GM10266 (cell line): ENCODE data around the gene ITGB2.

Source experiments
- DNase-seq: peaks from one replicate; pipeline ENCODE4 v3.0.0; 2012; ENCODE audit errors: extremely low spot score
- CTCF ChIP-seq: IDR thresholded peaks from 2 replicates; pipeline ENCODE4 v1.5.1; 2012; ENCODE audit warnings: mild to moderate bottlenecking, low read depth; ENCODE audit not compliant: control insufficient read depth, insufficient read depth; ENCODE audit errors: missing control alignments

Gene ITGB2

DNA sequence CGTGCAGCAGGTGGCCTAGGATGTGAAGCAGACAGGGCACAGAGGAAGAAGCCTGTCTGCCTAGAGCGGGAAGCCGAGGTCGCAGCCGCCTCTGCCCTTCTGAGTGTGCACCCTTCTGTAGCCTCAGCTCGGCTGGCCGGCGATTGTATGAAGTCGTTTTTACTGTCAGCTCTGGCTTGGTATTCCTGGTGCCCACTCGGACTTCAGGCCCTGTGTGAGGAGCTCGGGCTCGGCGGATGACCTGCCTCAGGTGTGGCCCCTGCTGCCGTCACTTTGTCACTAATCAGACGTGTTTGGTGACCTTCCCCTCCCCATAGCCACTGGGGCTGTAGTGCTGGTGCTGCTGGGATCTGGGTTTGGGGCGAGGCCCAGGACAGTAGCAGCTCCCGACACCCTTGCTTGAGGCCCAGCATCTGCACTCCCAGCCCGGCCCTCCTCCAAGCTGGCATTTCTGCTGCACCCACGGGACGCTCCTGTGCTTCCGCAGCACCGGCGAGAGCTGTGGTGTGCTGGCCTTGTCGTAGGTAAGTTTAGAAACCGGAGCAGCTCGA is 37.3 kb upstream of the ITGB2 start:
- DNase-seq, result no peak
- no peak for TF ChIP-seq CTCF

GRCh38 chr21:44957047-44957831 is 36.5 kb upstream of the ITGB2 start:
- TF ChIP-seq CTCF, result no peak

DNA sequence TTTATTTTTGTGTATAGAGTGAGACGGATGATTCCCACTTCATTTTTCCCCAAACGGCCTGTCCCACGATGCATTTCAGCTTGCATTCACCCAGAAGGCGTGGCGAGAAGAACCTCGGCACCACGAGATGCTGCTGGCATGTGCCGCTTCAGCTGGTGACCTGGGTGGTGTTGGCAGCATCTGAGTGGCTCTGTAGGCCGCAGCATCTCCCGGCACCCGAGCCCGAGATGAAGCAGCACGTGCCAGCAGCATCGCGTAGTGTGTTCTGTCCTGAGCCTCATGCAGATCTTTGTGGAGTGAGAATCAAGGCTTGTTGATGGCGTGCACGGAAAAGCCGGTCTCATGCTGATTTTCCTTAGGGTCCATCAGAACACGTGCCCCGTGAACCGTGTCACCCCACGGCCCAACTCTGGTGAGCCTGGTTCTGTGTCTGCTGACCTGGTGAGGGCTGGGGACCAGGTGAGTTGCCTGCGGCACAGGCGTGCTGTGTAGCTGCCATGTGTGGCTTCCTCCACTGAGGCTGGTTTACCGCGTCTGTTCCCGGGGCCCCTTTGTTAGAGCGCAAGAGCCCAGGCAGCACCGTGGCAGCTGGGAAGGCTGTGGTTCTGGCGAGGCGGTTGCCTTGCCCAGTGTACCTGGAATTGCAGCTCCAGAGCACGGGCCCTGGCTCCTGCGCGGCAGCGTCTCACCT is 35.8 kb upstream of the ITGB2 start:
- DNase-seq, result no peak
- no peak for TF ChIP-seq CTCF

More at GRCh38 chr21:44957047-44957831, 36.5 kb upstream of the ITGB2 start:
- DNase-seq, result no peak

DNA sequence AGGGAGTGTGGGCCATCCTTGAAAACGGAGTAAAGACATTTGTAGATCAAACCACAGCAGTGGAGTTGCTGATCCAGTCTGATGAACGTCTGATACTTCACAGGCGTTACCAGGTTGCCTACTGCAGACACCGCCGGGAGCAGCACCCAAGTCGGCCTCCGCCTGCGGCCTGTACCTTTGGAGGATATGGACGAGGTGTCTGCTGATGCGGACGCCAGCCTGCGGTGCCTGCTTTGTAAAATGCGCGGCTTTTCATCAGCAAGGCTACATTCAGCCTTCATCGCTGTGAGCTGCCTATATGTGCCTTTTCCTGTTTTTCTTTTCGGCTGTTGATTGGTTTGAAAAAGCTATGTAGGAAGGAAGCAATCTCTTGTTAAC is 35.1 kb upstream of the ITGB2 start:
- no peak for DNase-seq
- no peak for TF ChIP-seq CTCF

- DNase-seq, result no peak
- no peak for TF ChIP-seq CTCF
These were observed 34.6 kb upstream of the ITGB2 start for GRCh38 chr21:44955141-44955797.

DNA sequence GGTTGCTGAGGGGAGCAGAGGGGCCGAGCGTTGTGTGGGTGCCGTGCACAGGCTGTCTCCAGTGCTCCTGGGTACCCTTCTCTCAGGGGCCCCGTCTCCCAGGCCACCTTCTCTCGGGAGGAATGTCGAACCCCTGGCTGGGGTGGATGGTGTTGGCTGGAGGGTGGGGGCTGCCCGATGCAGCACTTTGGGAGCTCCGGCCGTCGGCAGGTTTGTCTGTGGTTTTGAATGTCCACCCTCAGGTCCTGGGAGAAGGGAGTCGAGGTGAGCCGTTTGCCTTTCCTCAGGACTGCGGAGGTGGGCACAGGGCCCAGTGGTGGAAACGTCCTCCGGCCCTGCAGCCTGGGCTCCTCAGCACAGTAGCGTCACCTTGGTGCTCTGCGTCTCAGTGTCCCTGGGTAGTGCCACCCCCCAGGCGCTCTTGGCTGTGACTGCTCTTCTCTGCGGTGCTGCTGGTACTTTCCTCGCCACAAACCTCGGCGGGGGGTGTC is 33.6 kb upstream of the ITGB2 start:
- no peak for TF ChIP-seq CTCF
- DNase-seq, result no peak
